Measurements from ENCODE around the gene SMAD4.

- no peak for TF ChIP-seq ATF3 (CRISPR knock-in tag; IDR thresholded peaks at IDR 0.05)
- no peak for TF ChIP-seq RBM22 (optimal IDR thresholded peaks at IDR 0.05; ENCODE audit: low read length)
- TF ChIP-seq BRCA1 (CRISPR knock-in tag; IDR thresholded peaks at IDR 0.05): no peak
- no peak for TF ChIP-seq ZNF652 (CRISPR knock-in tag; IDR thresholded peaks at IDR 0.05; ENCODE audit: borderline replicate concordance, low read depth)
- no peak for TF ChIP-seq POLR2AphosphoS2 (IDR thresholded peaks at IDR 0.05; ENCODE audit: low read depth, low read length)
Observed at GRCh38 chr18:51092117-51092516, 62.1 kb downstream of the SMAD4 start.
